ENCODE measurements around the gene PFDN1. TPM values are rescaled to one million over a fixed set of nuclear protein-coding genes. Genes with fewer than 3 reads are reported as not detected.

Gene PFDN1
- total RNA-seq, 1 experiment from 2014 or later = 71.9 TPM

DNA sequence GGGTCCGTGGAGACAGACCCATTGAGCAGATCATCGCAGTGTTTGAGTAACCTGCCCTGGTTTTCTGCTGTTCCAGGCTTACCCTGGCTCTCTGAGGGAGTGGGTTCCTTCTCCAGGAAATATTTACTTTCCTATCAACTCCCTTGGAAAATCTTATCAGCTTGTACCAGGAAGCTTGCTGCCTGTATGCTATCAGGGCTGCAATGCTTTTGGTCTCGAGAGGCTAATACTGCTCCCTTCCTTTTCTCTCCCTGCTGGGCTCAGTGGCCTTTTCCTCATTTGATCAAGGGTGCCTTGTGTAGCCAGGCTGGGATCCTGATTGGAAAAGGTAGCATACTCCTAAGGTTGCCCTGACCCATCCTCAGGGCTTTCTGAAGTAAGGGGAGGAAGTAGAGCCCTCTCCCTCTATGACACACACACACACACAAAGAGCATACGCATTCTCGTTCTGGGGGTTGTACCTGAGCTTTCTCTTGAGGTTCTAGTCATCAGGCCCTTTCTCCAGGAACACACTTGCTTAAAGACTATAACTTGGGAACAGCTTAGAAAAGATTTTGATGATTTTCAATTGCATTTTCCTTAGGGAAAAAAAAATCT is 86.3 kb downstream of the PFDN1 start:
- Mint-ChIP-seq H3K4me1 (ENCODE audit: low read depth, unreplicated experiment) (peaks cover 54% of the 10 kb centered on the region), H3K27me3 (ENCODE audit: unreplicated experiment) (no peaks in the 10 kb centered on the region), H3K9me3 (ENCODE audit: low read depth, unreplicated experiment) (no peaks in the 10 kb centered on the region), H3K36me3 (ENCODE audit: insufficient read depth, unreplicated experiment) (peaks cover 15% of the 10 kb centered on the region), H3K4me3 (ENCODE audit: low read depth, unreplicated experiment) (no peak overlapping the region), H3K27ac (ENCODE audit: unreplicated experiment) (no peak overlapping the region)
- intact Hi-C loops (cut with micrococcal nuclease; ENCODE audit: unreplicated experiment) = no loop called here
- CTCF ChIA-PET = interaction anchor here (1.0 to 1.3 kb wide), 4 partner anchors 11 to 47 kb away, joined by 3 read pairs; no protein-coding TSS in a partner anchor
- TF ChIP-seq, protein P1, sequence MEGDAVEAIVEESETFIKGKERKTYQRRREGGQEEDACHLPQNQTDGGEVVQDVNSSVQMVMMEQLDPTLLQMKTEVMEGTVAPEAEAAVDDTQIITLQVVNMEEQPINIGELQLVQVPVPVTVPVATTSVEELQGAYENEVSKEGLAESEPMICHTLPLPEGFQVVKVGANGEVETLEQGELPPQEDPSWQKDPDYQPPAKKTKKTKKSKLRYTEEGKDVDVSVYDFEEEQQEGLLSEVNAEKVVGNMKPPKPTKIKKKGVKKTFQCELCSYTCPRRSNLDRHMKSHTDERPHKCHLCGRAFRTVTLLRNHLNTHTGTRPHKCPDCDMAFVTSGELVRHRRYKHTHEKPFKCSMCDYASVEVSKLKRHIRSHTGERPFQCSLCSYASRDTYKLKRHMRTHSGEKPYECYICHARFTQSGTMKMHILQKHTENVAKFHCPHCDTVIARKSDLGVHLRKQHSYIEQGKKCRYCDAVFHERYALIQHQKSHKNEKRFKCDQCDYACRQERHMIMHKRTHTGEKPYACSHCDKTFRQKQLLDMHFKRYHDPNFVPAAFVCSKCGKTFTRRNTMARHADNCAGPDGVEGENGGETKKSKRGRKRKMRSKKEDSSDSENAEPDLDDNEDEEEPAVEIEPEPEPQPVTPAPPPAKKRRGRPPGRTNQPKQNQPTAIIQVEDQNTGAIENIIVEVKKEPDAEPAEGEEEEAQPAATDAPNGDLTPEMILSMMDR (IDR thresholded peaks at IDR 0.05; ENCODE audit: unreplicated experiment) = no peak
- DNase-seq = no peak
- BruUV-seq (replicated peaks) = no TSS peak

DNA sequence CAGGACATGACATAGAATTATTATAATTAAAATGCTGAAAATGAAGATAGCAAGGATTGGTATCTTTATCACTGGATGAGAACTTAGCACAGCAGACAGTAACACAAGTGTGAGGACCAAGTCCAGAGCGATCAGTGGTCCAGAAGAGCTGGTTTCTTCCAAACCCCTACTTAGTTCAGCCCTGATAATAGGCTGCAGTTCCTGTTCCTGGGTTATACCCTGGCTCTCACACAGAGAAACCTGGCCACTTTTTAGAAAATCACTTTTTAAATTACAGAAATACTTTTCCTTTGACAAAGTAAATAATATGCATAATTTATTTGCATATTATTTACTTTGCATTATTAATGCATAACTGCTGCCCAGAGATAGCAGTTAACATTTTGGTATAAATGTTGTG is 87.6 kb downstream of the PFDN1 start:
- no peaks in the 10 kb centered on the region for H3K9me3 Mint-ChIP-seq (ENCODE audit: low read depth, unreplicated experiment)
- H3K36me3 Mint-ChIP-seq (ENCODE audit: insufficient read depth, unreplicated experiment) = peaks cover 15% of the 10 kb centered on the region
- no peak for DNase-seq
- TF ChIP-seq, protein P1 (IDR thresholded peaks at IDR 0.05; ENCODE audit: unreplicated experiment) = no peak
- BruUV-seq (replicated peaks) = no TSS peak
- intact Hi-C loops (cut with micrococcal nuclease; ENCODE audit: unreplicated experiment) = no loop called here
- H3K4me3 Mint-ChIP-seq (ENCODE audit: low read depth, unreplicated experiment) = no peak overlapping the region
- H3K27me3 Mint-ChIP-seq (ENCODE audit: unreplicated experiment) = no peaks in the 10 kb centered on the region
- H3K27ac Mint-ChIP-seq (ENCODE audit: unreplicated experiment) = no peak overlapping the region
- peaks cover 41% of the 10 kb centered on the region for H3K4me1 Mint-ChIP-seq (ENCODE audit: low read depth, unreplicated experiment)
- CTCF ChIA-PET = interaction anchor here (0.5 kb wide), 1 partner anchor 143 kb away, joined by 4 read pairs; no protein-coding TSS in a partner anchor

DNA sequence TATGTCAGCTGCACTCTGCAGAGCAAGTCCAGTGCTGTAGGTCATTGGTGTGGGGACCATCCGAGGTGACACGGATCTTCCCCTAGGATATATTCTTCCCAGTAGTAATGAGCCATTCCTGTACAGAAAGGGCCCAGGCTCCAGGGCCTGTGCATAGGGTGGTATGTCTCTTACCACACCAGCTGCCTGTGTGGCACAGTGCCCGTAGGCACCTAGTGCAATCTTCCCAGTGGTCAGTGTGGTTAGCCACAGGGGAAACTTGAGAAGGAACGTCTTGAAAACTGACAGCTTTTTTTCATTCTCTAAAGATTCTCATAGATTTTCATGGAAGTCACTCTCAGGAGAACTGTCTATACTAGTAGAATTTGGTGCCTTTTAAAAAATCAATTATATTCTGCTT is 88.1 kb downstream of the PFDN1 start:
- no TSS peak for BruUV-seq (replicated peaks)
- intact Hi-C loops (cut with micrococcal nuclease; ENCODE audit: unreplicated experiment) = no loop called here
- Mint-ChIP-seq H3K4me3 (ENCODE audit: low read depth, unreplicated experiment) (no peak overlapping the region), H3K27me3 (ENCODE audit: unreplicated experiment) (no peaks in the 10 kb centered on the region), H3K9me3 (ENCODE audit: low read depth, unreplicated experiment) (no peaks in the 10 kb centered on the region), H3K27ac (ENCODE audit: unreplicated experiment) (no peak overlapping the region), H3K36me3 (ENCODE audit: insufficient read depth, unreplicated experiment) (peaks cover 11% of the 10 kb centered on the region), H3K4me1 (ENCODE audit: low read depth, unreplicated experiment) (peaks cover 37% of the 10 kb centered on the region)
- CTCF ChIA-PET = interaction anchor here (0.5 to 0.9 kb wide), 3 partner anchors 91 to 338 kb away, joined by 3 to 4 read pairs (median 3); no protein-coding TSS in a partner anchor
- TF ChIP-seq, protein P1 (IDR thresholded peaks at IDR 0.05; ENCODE audit: unreplicated experiment) = no peak
- peak; percentile 40 for DNase-seq

DNA sequence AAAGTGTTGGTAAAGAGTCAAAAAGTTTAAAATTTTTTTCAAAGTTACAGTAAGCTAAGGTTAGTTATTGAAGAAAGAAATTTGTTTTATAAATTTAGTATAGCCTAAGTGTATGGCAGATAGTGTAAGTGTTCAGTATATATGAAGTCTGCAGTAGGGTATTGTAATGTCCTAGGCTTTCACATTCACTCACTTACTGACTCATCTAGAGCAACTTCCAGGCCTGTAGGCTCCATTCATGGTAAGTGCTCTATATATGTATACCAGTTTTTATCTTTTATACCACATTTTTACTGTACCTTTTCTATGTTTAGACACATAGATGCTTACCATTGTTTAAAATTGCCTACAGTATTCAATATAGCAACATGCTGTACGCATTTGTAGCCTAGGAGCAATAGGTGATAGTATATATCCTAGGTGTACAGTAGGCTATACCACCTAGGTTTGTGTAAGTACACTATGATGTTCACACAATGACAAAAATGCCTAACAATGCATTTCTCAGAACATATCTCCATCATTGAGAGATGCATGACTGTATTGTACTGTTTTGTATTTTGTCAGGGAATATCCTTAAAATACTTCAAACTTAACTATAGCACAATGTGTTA is 89.4 kb downstream of the PFDN1 start:
- no peak for DNase-seq
- Mint-ChIP-seq H3K4me3 (ENCODE audit: low read depth, unreplicated experiment) (no peak overlapping the region), H3K27ac (ENCODE audit: unreplicated experiment) (no peak overlapping the region), H3K36me3 (ENCODE audit: insufficient read depth, unreplicated experiment) (peaks cover 4% of the 10 kb centered on the region), H3K9me3 (ENCODE audit: low read depth, unreplicated experiment) (no peaks in the 10 kb centered on the region), H3K27me3 (ENCODE audit: unreplicated experiment) (no peaks in the 10 kb centered on the region), H3K4me1 (ENCODE audit: low read depth, unreplicated experiment) (peaks cover 24% of the 10 kb centered on the region)
- TF ChIP-seq, protein P1 (IDR thresholded peaks at IDR 0.05; ENCODE audit: unreplicated experiment) = no peak
- CTCF ChIA-PET = interaction anchor here (0.6 kb wide), 1 partner anchor 49 kb away, joined by 4 read pairs; no protein-coding TSS in a partner anchor
- BruUV-seq (replicated peaks) = no TSS peak
- intact Hi-C loops (cut with micrococcal nuclease; ENCODE audit: unreplicated experiment) = no loop called here

Measured in Calu3 (cell line).